Testis (tissue), 2 donors: Measurements from ENCODE around the gene HOXD13.

ENCODE experiments used
- CTCF ChIP-seq, 3 experiments: fragments of 450-650 bp in 2 of 3; fragments of 200-600 bp in 1 of 3; sonication (generic) in 1 of 3; IDR thresholded peaks; one replicate each; pipeline ENCODE4 v1.5.1; 2016 to 2019; ENCODE audit warnings: antibody characterized with exemption in 3 of 3, mild to moderate bottlenecking in 2 of 3, moderate library complexity in 1 of 3
- POLR2A ChIP-seq: fragments of 450-650 bp; IDR thresholded peaks from one replicate; pipeline ENCODE4 v1.6.1; 2017; ENCODE audit warnings: antibody characterized with exemption, mild to moderate bottlenecking, moderate library complexity

GRCh38 chr2:176122683-176123410 lies 30.3 kb downstream of the HOXD13 start, which contains the start of gene HOXD9:
- no peak for TF ChIP-seq POLR2A
- TF ChIP-seq CTCF (IDR thresholded peaks at IDR 0.05) = no peak
